HEK293 (cell line): ENCODE results near the gene CSNK1G1.

Experiments used
- CTCF ChIP-seq: fragments of 450-650 bp; formaldehyde crosslinking; IDR thresholded peaks from 2 replicates; pipeline ENCODE4 v1.5.1; 2016; ENCODE audit warnings: missing biosample characterization, missing genetic modification characterization
- HOXA7 ChIP-seq: sonication (generic); formaldehyde crosslinking; IDR thresholded peaks from 2 replicates; pipeline ENCODE4 v1.8.1; 2022; ENCODE audit warnings: missing genetic modification reagents, borderline replicate concordance
- KLF1 ChIP-seq: fragments of 450-650 bp; formaldehyde crosslinking; IDR thresholded peaks from 2 replicates; pipeline ENCODE4 v1.5.1; 2016; ENCODE audit warnings: missing biosample characterization, missing genetic modification characterization
- TSHZ1 ChIP-seq: fragments of 450-650 bp; formaldehyde crosslinking; IDR thresholded peaks from 2 replicates; pipeline ENCODE4 v1.5.1; 2016; ENCODE audit warnings: missing biosample characterization, missing genetic modification characterization, borderline replicate concordance
- ZBTB11 ChIP-seq: fragments of 450-650 bp; formaldehyde crosslinking; conservative IDR thresholded peaks from 2 replicates; pipeline ENCODE4 v1.5.1; 2016; ENCODE audit warnings: low read depth, missing biosample characterization, missing genetic modification characterization
- ZBTB17 ChIP-seq: fragments of 450-650 bp; formaldehyde crosslinking; IDR thresholded peaks from 2 replicates; pipeline ENCODE4 v1.5.1; 2016; ENCODE audit warnings: missing biosample characterization, missing genetic modification characterization
- ZBTB8A ChIP-seq: fragments of 450-650 bp; formaldehyde crosslinking; IDR thresholded peaks from 2 replicates; pipeline ENCODE4 v1.5.1; 2016; ENCODE audit warnings: missing biosample characterization, missing genetic modification characterization
- ZNF18 ChIP-seq: fragments of 450-650 bp; formaldehyde crosslinking; IDR thresholded peaks from 2 replicates; pipeline ENCODE4 v1.5.1; 2016; ENCODE audit warnings: missing biosample characterization, missing genetic modification characterization
- ZNF292 ChIP-seq: fragments of 450-650 bp; formaldehyde crosslinking; IDR thresholded peaks from 2 replicates; pipeline ENCODE4 v1.5.1; 2016; ENCODE audit warnings: low read depth, missing biosample characterization, missing genetic modification characterization, borderline replicate concordance
- ZNF354C ChIP-seq: fragments of 450-650 bp; formaldehyde crosslinking; IDR thresholded peaks from 2 replicates; pipeline ENCODE4 v1.5.1; 2016; ENCODE audit warnings: missing biosample characterization, missing genetic modification characterization, low read depth, borderline replicate concordance
- ZNF423 ChIP-seq: fragments of 450-650 bp; formaldehyde crosslinking; IDR thresholded peaks from 2 replicates; pipeline ENCODE4 v1.5.1; 2016; ENCODE audit warnings: missing biosample characterization, missing genetic modification characterization
- ZNF426 ChIP-seq: fragments of 450-650 bp; formaldehyde crosslinking; IDR thresholded peaks from 2 replicates; pipeline ENCODE4 v1.5.1; 2017; ENCODE audit warnings: missing biosample characterization, missing genetic modification characterization, mild to moderate bottlenecking, inconsistent platforms, moderate library complexity
- ZNF654 ChIP-seq: fragments of 450-650 bp; formaldehyde crosslinking; IDR thresholded peaks from 2 replicates; pipeline ENCODE4 v1.5.1; 2016; ENCODE audit warnings: low read depth, missing biosample characterization, missing genetic modification characterization

- TF ChIP-seq CTCF (tag by site-specific recombination): no peak
- no peak for TF ChIP-seq ZBTB11 (tag by site-specific recombination)
- no peak for TF ChIP-seq ZNF292
- no peak for TF ChIP-seq ZNF354C (tag by site-specific recombination)
- no peak for TF ChIP-seq TSHZ1
- TF ChIP-seq ZBTB8A (tag by site-specific recombination): no peak
- TF ChIP-seq KLF1 (tag by site-specific recombination): no peak
- TF ChIP-seq ZNF426 (tag by site-specific recombination): no peak
- no peak for TF ChIP-seq ZBTB17 (tag by site-specific recombination)
- TF ChIP-seq ZNF654 (tag by site-specific recombination): no peak
- no peak for TF ChIP-seq ZNF18 (tag by site-specific recombination)
- no peak for TF ChIP-seq HOXA7 (CRISPR knock-in tag)
- TF ChIP-seq ZNF423: no peak
Measured at GRCh38 chr15:64117759-64118487, 238.1 kb downstream of the CSNK1G1 start.
